HG02943 (cell line): ENCODE results near the gene NAXE.
"Not testable (repeated sequence)": the region's sequence is repeated elsewhere in the genome, so short reads cannot be mapped to it uniquely, and the experiment has no call there.

ENCODE experiments used
- ATAC-seq: cut with Tn5 transposase; IDR thresholded peaks from one replicate; pipeline ENCODE4 v1.9.1; 2021; ENCODE audit warnings: mild to moderate bottlenecking, low read depth, moderate library complexity; ENCODE audit not compliant: unreplicated experiment

NAXE gene

DNA sequence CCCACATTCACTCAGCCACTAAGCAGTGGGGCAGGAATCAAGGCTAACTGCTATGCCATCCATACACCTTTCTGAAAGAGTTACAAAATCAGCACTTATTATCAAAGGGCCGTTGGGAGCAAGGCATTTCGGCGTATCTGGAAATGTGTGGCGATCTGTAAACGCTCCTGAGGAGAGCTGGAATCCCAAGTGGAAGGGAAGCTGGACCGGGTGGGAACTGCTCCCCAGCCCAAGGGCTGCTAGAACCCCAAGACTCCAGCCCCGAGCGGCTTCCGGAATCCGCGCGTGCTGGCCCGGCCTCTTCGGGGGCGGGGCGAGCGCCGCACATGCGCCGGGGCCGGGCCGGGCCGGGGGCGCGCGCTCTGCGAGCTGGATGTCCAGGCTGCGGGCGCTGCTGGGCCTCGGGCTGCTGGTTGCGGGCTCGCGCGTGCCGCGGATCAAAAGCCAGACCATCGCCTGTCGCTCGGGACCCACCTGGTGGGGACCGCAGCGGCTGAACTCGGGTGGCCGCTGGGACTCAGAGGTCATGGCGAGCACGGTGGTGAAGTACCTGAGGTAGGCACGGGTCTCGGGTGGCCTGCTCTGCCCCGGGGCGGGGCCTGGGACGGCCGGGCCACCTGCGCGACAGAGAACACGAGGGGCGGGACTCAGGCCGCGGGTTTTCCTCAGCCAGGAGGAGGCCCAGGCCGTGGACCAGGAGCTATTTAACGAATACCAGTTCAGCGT lies at the start of gene NAXE:
Gene NAXE (plus strand): TSS at position 345 of the 726 bp plus-strand sequence. CDS start 29 bp downstream, at position 374.
- ATAC-seq: peak; percentile 79

DNA sequence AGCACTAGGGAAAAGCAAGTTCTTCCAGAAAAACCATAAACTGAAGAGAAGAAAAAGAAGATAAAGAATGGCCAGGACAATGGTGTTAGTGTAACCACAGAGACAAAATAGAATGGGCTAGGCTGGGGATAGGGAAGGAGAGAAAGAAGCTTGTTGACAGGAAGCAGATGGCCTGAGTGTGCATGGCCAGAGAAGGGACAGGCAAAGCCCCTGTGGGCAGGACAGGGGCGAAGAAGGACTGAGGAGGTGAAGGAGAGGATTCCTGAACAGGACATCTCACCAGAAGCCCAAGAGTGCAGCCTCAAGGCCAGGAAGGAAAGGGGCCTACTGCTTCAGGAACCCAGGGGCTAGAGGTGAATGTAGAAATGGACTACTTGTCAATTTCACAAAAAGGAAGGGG lies 48.5 kb upstream of the NAXE start:
- ATAC-seq: no peak

DNA sequence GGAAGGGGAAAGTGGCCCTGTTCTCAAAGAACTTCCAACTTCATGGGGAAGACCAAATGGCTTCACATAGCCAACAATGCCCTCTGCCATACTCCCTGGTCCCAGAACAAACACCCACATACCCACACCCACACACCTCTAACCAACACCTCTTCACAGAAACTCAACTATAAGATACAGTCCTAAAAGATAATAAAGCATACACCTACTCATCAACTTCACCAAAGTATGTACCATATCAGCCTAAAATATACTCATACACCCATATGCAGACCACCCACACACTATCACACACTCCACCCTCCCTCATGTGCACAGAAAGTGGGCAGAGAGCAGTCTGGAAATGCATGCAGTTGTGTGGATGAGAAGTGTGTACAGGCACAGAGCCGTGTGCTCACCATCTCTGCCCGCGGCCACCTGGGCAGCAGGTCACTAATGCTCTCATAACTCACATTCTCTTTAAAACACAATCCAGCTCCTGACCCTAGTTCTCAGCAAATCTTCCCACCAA lies 46.9 kb upstream of the NAXE start:
- no peak for ATAC-seq

DNA sequence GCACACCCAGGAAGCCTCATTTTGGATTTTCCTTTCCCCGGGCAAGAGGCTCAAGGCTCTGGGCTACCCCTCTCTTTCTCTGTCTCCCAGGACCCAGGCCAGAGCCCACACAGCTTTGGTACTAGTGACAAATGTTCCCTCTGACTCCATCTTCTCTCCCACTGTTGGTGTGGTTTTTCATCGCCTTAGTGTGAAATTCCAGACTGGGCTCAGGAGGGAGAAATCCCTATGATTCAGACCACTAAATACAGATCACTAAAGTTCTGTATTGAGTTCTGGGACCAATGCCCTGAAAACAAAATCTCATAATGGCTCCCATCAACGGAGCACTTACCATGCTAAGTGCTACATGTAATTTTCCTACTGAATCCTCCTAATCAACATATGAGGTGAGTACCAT lies 45.3 kb upstream of the NAXE start:
- ATAC-seq: no peak

DNA sequence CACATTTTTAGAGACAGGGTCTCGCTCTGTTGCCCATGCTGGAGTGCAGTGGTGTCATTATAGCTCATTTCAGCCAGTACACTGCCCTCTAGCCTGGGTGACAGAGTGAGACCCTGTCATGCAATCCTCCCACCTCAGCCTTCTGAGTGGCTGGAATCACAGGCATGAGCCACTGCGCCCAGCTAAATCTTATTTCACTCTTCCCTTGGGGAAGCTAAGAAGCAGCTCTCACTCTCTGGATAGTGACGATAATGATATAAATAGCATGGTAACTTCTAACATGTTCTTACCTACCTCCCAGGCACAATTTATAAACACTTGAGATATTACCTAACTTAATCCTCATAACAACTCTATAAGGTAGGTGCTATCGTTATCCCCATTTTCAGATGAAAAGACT lies 44.1 kb upstream of the NAXE start:
- ATAC-seq: no peak

DNA sequence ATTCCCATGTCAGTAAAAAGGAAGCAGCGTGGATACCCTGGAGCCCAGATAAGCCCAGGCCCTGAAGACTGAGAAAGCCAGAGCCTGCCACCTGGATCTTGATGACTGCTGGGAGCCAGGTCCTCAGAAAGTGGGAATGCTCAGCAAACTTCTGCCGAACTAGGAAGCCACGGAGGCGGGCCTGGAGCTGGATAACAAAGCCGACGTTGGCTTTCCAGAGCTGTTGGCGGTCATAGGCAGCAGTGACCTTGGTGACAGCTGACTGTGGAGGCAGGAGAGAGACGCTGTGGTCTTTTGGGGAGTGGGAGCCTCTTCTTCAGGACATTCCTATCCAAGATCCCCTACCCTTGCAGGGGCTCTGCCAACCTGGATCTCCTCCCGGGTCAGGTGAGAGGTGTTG lies 43.6 kb upstream of the NAXE start:
- ATAC-seq: no peak

DNA sequence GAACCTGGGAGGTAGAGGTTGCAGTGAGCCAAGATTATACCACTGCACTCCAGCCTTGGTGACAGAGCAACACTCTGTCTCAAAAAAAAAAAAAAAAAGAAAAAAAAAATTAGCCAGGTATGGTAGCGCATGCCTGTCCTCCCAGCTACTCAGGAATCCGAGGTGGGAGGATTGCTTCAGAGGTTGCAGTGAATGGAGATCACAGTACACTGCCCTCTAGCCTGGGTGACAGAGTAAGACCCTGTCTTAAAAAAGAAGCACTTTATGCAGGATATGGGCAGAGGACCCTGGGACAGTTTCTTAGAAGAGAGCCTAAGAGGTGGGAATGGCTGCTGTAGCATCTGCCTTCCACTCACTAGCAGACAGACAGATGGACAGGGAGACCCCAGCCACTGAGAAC lies 42.2 kb upstream of the NAXE start:
- ATAC-seq: no peak

DNA sequence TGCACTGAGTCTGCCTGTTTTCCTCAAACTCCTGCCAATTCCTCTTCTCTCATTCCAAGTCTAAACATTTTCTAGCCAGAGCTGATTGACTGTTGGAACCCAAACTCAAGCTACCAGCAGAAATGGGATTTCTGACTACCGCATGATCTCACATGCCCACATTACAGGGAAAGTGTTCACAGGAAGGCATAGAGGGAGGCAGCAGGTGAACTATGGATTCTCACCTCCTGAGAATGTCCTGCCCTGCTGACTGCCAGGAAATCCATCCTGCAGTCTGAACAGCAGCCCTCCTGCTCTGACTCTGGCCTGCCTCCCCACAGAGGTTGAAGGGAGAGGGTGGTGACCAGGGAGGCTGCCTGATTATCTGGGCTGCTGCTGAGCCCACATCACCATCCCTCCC lies 41.7 kb upstream of the NAXE start:
- no peak for ATAC-seq

DNA sequence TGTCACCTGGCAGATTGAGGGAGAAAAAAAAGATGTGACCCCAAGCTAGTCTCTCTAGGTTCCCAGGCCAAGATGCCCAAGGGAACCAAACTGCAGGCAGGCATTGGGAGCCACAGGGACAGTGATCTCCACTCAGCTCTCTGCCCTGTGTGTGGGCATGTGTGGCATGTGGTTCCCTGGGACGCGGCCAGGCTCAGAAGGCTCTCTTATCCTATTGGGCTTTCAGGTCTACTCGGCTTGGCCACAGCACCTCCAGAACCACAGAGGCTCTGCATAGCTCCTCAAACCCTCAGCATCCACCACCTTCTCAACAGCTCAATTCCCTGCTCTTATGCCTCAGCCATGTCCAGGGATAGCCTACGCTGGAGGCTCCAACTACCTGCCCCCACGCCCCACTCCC lies 41.2 kb upstream of the NAXE start:
- ATAC-seq: no peak

DNA sequence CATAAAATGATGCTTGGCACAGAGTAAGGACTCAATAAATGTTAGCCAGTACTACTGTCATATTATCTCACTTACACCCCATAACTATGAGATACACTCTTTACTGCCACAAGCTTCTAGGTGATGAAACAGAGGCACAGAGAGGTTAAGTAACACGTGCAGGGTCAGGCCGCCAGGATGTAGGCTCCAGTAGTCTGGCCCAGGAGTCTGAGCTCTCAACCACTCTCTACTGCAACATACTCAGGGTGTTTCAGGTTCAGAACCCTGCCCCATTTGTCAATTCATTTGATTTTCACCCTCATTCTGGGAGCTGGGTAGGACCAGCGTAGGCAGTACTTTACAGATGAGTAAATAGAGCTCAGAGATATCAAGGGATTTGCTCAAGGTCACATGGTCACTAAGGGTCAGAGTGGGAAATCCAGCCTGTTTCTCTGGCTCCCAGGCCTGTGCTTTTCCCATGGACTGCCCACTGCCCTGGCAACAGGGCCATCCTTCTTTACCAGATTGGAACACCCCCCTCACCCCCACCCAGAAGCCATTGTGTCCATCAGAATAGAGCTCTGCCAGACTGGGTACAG lies 40.4 kb upstream of the NAXE start:
- no peak for ATAC-seq

DNA sequence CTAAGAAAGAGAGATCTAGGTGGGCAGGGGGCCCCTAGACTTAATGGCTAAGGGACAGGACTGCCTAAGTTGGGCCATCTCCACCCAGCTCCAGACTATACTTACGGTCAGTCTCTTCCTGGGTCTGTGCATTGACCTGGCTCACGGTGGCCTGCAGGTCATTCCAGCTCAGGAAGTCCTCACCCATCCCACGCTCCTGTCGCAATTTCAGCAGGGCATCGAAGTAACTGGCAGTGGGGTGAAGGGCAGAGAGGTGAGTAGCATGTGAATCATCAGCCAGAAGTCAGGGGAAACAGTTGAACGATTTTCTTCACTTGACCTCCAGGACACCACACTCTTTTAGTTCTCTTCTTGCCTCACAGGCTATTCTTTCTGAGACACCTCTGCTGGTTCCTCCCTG lies 39.7 kb upstream of the NAXE start:
- no peak for ATAC-seq

DNA sequence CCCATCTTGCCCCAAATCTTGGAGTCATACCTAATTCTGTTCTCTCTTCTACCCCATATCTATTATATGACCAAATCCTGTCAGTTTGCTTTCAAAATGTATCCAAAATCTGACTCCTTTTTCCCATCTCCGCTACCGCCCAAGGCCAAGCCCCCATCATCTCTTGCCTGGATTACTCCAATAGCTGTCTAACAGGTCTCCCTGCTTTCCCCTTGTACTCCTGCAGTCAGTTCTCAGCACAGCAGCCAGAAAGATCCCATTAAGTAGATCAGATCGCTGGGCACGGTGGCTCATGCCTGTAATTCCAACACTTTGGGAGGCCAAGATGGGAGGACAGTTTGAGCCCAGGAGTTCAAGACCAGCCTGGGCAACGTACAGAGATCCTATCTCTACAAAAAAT lies 39.1 kb upstream of the NAXE start:
- ATAC-seq: no peak

DNA sequence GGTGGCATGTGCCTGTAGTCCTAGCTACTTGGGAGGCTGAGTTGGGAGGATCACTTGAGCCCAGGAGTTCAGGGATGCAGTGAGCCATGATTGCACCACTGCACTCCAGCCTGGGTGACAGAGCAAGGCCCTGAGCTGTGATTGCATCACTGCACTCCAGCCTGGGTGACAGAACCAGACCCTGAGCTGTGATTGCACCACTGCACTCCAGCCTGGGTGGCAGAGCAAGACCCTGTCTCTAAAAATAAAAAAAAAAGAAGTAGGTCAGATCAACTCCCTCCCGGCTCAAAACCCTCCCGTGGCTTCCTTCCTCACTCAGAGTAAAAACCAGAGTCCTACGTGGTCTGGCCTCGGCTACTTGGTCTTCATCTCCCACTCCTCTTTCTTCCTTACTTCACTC lies 38.6 kb upstream of the NAXE start:
- ATAC-seq: not testable (repeated sequence)

DNA sequence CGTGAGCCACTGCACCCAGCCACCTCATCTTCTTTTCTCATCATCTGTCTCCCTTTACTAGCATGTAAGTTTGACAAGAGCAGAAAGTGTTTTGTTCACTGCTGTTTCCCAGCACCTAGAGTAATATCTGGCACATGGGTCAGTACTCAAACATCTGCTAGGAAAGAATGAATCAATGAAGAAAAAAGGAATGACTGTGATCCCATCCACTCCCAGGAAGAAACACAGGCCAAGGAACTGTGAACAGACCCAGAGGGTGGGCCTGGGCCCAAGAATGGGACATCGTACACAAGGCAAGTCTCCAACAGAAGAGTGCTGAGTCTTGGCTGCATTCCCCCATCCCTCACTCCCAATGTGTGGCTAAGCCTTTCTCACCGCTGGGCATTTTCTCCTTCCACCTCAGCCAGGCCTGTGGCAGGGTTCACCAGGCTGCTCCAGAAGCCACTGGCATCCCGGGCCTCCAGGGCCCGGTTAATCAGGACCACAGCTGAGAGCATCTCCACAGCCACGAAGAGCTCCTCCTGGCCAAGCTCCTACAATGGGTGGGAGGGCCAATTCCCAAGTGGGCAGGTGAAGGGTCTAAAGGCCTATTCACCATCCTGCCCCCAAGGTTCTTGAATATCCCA lies 37.6 kb upstream of the NAXE start:
- ATAC-seq: no peak

DNA sequence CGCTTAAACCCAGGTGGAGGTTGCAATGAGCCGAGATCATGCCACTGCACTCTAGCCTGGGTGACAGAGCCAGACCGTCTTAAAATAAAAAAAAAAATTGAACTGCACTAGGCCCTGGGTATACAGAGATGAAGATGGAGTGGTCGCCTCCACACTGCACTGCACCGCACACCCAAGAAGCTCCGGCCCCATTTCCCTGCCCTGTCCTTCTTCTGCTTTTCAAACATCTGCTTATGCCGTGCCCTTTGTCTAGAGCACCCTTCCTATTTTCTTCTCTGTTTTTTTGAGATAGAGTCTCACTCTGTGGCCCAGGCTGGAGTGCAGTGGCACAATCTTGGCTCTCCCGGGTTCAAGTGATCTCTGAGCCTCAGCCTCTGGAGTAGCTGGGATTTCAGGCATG lies 36.6 kb upstream of the NAXE start:
- no peak for ATAC-seq

DNA sequence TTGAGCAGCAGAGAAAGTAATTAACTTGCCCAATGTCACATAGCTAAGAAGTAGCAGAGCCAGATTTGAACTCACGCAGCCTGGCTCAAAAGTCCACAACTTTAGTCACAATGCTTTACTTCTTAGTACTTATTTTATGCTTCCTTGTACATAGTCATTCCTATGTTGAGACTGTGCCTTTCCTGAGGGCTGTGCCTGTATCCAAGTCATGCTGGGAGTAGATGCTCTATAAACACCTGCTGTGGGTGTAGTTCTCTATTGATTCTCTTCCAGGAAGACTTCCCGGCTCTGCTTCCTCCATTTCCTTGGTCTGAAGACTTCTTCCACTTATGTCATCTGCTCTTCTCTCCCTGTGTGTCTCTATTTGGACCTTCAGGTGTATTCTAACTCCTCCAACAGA lies 35.9 kb upstream of the NAXE start:
- ATAC-seq: no peak

DNA sequence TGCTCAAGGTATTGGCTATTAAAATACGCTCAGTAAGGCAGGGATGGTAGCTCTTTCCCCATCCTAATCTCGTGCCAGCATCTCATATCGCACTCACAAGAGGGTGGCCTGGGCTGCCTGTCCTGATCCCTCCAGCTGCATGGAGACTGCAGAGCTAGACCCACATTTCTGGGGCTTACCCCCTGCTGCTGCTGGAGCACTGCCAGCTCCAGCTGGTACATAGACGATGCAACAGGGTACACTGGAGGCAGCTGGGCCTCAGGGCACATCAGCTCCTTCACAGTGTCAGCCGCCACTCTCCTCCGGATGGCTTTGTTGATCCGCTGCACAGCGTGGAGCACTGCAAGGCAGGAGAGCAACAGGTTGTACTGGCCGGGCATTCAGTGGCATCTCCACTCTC lies 35.2 kb upstream of the NAXE start:
- ATAC-seq: no peak

DNA sequence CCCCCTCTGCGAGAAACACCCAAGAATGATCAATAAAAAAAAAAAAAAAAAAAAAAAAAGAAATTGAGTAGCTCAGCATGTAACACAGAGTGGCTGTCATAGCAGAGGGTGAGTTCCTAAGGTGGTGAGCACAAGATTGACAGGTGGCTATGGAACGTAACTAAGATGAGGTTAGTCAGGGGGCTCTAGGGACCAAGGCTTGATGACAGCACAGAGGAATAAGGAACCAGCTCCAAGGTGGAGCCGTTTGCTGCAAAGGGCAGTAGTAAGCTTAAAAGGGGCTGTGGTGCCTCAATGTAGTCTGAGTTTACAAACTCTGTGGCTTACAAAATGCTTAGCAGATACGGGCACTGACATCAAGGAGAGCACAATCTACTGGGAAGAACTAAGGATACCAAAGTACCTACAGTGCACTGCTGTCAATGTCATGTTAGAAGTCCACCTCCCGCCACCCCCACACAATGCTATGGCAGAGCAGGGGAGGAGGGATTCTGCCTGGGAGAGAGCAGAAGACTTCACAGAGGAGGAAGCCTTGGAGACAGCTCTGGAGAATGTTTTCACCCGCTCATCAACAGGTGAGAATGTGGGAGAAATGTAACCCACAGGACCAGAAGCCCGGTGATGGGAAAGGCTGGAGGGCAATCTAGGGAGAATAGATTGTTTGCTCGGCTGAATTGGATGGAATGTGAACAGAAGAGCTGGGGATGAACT lies 32.3 kb upstream of the NAXE start:
- ATAC-seq: no peak

DNA sequence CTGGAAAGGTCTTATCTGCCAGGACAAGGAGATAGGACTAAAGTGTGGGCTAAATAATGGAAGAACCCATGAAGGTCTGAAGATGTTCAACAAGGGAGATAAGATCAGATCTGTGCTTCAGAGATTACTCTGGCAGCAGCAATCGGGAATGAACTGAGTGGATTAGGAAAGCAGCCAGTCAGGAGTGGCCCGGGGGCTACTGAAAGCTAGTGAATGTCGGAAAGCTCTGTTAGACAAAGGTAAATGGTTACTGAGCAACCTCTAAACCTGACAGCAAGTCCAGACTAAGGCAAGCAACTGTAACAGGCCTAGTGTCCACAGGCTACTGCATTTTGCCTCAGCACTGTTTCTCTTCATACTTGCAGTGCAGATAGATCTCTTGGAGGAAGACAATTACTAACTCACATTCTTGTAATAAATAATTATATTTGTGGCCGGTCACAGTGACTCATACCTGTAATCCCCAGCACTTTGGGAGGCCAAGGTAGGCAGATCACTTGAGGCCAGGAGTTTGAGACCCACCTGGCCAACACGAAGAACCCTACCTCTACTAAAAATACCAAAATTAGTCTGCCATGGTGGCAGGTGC lies 31.7 kb upstream of the NAXE start:
- no peak for ATAC-seq

DNA sequence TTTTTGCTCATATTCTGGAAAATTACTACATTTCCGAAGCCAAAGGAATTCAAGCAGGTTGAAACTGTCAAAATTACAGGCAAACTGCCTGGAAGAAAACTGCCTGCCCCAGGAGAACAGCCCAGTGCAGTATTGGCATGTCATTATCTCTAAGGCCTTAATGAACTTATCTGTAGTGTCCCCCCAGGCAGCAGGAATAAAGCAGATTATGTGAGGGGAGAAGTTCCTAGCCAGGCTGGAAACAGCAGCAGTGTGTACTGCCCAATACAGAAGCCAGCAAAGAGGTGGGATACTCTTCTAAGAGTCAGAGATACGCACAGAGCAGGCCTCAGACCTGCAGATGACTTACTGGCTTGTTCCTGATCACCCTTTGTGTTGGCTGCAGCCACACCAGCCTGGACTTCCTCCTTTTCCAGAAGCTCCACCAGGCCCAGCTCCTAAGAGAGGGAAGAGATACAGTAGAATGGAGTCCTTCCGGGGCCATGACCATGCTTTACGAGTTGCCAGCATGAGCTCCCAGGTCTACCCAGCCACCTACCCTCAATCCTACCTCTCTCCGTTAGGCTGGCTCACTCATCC lies 30.9 kb upstream of the NAXE start:
- no peak for ATAC-seq

DNA sequence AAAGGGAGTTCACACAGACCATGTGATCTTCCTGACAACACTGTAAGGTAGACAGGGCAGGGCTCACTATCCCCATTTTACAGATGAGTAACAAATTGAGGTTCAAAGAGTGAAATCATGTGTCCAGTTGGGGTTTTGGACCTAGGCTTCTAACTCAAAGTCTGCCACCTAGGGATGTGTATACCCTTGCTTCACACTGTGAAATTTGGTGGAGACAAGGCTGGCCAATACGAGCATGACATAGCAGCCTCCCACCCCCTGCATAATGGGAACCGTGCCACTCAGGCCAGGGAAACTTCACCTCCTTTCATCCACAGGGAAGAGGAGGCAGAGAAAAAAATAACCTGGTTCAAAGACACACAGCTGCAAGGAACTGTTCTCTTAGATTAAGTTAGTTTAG lies 26.1 kb upstream of the NAXE start:
- no peak for ATAC-seq
